IPS-20b (cell line): ENCODE measurements around the gene CACNA2D2.

Experiments
- H3K27ac ChIP-seq: one replicate; pipeline ENCODE4 v1.5.1; 2013; ENCODE audit warnings: low read length
- H3K27me3 ChIP-seq: 2 replicates; pipeline ENCODE4 v1.6.1; 2013; ENCODE audit warnings: mild to moderate bottlenecking, low read length, inconsistent platforms; ENCODE audit not compliant: insufficient read depth
- H3K36me3 ChIP-seq: 2 replicates; pipeline ENCODE4 v1.6.1; 2013; ENCODE audit warnings: low read depth, mild to moderate bottlenecking, inconsistent platforms, low read length, moderate library complexity; ENCODE audit not compliant: insufficient read depth
- H3K4me1 ChIP-seq: 2 replicates; pipeline ENCODE4 v1.6.1; 2013; ENCODE audit warnings: mild to moderate bottlenecking, control low read depth, inconsistent platforms, low read length, moderate library complexity; ENCODE audit not compliant: insufficient read depth
- H3K4me3 ChIP-seq: 2 replicates; pipeline ENCODE4 v1.5.1; 2013; ENCODE audit warnings: mild to moderate bottlenecking, low read length, inconsistent platforms
- H3K9ac ChIP-seq: 2 replicates; pipeline ENCODE4 v1.6.1; 2013; ENCODE audit warnings: low read depth, mild to moderate bottlenecking, inconsistent platforms, low read length, moderate library complexity
- H3K9me3 ChIP-seq: 2 replicates; pipeline ENCODE4 v1.6.1; 2013; ENCODE audit warnings: mild to moderate bottlenecking, low read depth, low read length, inconsistent platforms; ENCODE audit not compliant: insufficient read depth

CACNA2D2 gene

GRCh38 chr3:50433954-50434353 lies 69.5 kb downstream of the CACNA2D2 start:
- no peaks in the 10 kb centered on the region for H3K27me3 ChIP-seq
- H3K4me1 ChIP-seq, result no peaks in the 10 kb centered on the region
- H3K9ac ChIP-seq, result no peak overlapping the region
- H3K27ac ChIP-seq, result no peak overlapping the region
- no peaks in the 10 kb centered on the region for H3K9me3 ChIP-seq
- no peak overlapping the region for H3K4me3 ChIP-seq
- no peaks in the 10 kb centered on the region for H3K36me3 ChIP-seq

DNA sequence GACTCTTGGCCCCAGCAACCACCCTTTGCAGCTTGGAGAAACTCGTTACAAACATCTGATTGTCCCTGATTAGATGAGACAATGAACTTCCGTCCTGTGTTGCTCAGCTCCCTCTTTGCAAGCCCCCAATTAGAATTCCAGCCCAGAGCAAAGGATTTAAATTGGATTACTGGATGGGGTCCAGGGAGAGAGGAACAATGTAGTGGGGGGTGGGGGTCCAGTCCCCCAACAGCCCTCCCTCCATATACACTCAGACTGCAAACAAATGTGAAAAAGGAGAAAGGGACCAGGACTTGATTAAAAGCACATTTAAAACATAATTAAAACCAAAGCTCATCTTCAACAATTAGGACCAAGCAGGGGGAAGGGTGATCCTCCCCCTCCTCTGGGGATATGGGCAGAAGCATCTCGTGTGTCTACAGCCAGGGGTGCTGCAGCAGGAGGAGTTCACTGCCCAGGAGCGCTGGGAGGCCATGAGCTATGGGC lies 72.4 kb downstream of the CACNA2D2 start:
- no peaks in the 10 kb centered on the region for H3K27me3 ChIP-seq

GRCh38 chr3:50430191-50430590 lies 73.2 kb downstream of the CACNA2D2 start:
- H3K4me3 ChIP-seq, result no peak overlapping the region
- H3K27ac ChIP-seq, result no peak overlapping the region
- no peak overlapping the region for H3K9ac ChIP-seq
- no peaks in the 10 kb centered on the region for H3K27me3 ChIP-seq
- H3K36me3 ChIP-seq, result no peaks in the 10 kb centered on the region
- no peaks in the 10 kb centered on the region for H3K4me1 ChIP-seq
- no peaks in the 10 kb centered on the region for H3K9me3 ChIP-seq

More for the DNA sequence above, 72.4 kb downstream of the CACNA2D2 start:
- Histone ChIP-seq H3K9me3 (no peaks in the 10 kb centered on the region), H3K4me1 (no peaks in the 10 kb centered on the region), H3K27ac (no peak overlapping the region), H3K36me3 (no peaks in the 10 kb centered on the region), H3K9ac (no peak overlapping the region), H3K4me3 (no peak overlapping the region)

GRCh38 chr3:50428007-50428633 lies 75.3 kb downstream of the CACNA2D2 start:
- no peaks in the 10 kb centered on the region for H3K27me3 ChIP-seq
- no peaks in the 10 kb centered on the region for H3K9me3 ChIP-seq
- H3K36me3 ChIP-seq, result no peaks in the 10 kb centered on the region
- no peaks in the 10 kb centered on the region for H3K4me1 ChIP-seq
- H3K4me3 ChIP-seq, result no peak overlapping the region
- H3K9ac ChIP-seq, result no peak overlapping the region
- H3K27ac ChIP-seq, result no peak overlapping the region

DNA sequence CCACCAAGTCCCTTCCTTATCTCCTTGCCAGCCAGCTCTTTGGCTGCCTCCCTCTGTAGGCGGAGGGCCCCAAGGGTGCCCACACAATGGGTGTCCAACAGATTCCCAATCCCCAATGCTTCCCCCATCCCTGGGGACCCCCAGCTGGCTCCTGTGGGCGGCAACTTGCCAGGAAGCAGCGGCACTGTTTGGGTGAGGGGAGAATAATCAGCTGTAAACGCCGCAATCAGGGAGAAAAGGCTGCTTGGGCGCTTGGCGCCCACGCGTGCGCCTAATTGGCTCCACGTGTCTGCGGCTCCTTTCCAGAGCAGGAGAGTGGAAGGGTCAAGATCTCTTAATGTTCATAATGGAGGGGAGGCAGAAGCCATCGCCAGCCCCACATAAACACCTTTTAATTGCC lies 76.2 kb downstream of the CACNA2D2 start:
- no peak overlapping the region for H3K27ac ChIP-seq
- no peak overlapping the region for H3K9ac ChIP-seq
- no peak overlapping the region for H3K4me3 ChIP-seq
- no peaks in the 10 kb centered on the region for H3K36me3 ChIP-seq
- H3K4me1 ChIP-seq, result no peaks in the 10 kb centered on the region
- H3K9me3 ChIP-seq, result no peaks in the 10 kb centered on the region
- H3K27me3 ChIP-seq, result no peaks in the 10 kb centered on the region

GRCh38 chr3:50425911-50426310 lies 77.5 kb downstream of the CACNA2D2 start:
- no peak overlapping the region for H3K27ac ChIP-seq
- no peak overlapping the region for H3K9ac ChIP-seq

DNA sequence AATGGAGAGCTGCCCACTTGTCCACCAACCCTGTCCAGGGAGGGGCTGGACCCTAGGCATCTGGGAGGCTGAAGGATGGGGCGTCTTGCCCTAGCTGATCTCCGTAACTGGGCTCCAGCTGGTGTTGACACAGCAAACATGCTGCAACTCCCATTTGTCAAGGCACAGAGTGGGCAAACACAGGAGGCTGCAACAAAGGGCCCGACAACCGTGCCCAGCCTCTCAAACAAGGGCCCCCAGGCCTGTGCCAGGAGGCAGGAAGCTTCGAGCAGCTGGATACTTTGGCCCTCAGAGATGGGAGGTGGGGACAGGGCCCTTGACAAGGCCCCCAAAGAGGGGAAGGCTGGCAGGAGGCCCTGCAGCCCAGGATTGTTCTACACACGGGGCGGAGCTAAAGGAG lies 79.9 kb downstream of the CACNA2D2 start:
- no peaks in the 10 kb centered on the region for H3K27me3 ChIP-seq
- no peaks in the 10 kb centered on the region for H3K36me3 ChIP-seq
- H3K4me1 ChIP-seq, result peaks cover 5% of the 10 kb centered on the region; the same call in 1 of the 2 replicates
- H3K9ac ChIP-seq, result no peak overlapping the region
- no peak overlapping the region for H3K27ac ChIP-seq
- no peak overlapping the region for H3K4me3 ChIP-seq
- no peaks in the 10 kb centered on the region for H3K9me3 ChIP-seq

More at GRCh38 chr3:50425911-50426310, 77.5 kb downstream of the CACNA2D2 start:
- Histone ChIP-seq H3K4me3 (no peak overlapping the region), H3K9me3 (no peaks in the 10 kb centered on the region), H3K4me1 (no peaks in the 10 kb centered on the region), H3K27me3 (no peaks in the 10 kb centered on the region), H3K36me3 (no peaks in the 10 kb centered on the region)

GRCh38 chr3:50422153-50422552 lies 81.3 kb downstream of the CACNA2D2 start:
- Histone ChIP-seq H3K27me3 (no peaks in the 10 kb centered on the region), H3K27ac (no peak overlapping the region), H3K9me3 (no peaks in the 10 kb centered on the region), H3K9ac (no peak overlapping the region), H3K36me3 (no peaks in the 10 kb centered on the region), H3K4me1 (peaks cover 5% of the 10 kb centered on the region; the same call in 1 of the 2 replicates), H3K4me3 (no peak overlapping the region)

DNA sequence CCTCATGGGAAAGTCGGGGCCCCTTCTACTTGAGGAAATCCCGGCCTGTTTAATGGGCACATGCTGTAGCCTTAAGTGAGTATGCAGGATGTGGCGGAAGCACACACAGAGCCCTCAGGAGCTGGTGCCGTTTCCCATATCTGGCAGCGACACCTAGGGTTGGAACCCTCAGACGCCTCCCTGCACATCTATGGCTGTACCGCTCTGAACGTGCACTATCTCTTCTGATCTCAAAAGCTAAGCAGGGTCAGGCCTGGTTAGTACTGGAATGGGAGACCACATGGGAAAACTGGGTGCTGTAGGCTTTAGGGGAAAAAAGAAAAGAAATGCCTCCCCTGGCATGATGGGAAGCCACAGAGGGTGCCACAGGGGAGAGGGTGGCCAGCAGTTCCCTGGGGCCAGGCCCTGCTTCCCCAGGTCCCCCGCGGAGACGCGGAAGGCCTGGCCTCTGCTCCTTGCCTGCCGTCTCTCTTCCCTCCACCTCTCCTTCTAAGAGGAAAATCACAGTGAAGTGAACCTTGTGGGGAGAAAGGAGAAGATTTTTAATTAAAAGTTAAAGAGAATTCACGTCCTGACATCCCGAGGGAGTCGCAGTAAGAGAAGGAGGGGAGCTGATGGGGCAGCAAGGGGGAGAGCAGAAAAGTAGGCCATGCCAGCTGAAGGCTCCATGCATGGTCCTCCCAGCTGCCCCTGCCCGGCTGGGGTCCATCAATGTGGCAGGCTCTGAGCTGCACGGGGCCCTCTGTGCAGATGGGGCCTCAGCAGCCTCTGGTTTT lies 83.7 kb downstream of the CACNA2D2 start:
- H3K27me3 ChIP-seq, result no peaks in the 10 kb centered on the region
- no peaks in the 10 kb centered on the region for H3K36me3 ChIP-seq
- no peak overlapping the region for H3K4me3 ChIP-seq
- H3K27ac ChIP-seq, result no peak overlapping the region
- no peak overlapping the region for H3K9ac ChIP-seq
- no peaks in the 10 kb centered on the region for H3K9me3 ChIP-seq
- H3K4me1 ChIP-seq, result peaks cover 5% of the 10 kb centered on the region; the same call in 1 of the 2 replicates

DNA sequence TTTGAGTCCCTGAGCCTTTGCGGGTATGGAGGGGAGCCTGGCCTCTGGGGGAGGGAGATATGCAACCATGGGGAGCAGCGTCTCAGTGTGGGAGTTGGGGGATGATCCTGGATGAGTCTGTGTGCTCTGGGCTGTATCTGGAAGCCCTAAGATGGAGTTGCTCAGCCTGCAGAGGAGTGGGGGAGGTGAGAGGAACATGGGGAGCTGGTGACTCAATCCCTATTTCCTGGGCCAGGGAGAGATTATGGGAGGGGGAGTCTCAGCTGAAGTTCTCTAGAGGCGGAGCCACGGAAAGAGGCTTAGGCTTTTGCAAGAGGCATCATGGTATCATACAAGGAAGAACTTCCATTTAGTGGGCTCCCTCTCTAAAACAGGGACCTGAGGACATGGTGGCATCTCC lies 84.6 kb downstream of the CACNA2D2 start:
- Histone ChIP-seq H3K4me3 (no peak overlapping the region), H3K9me3 (no peaks in the 10 kb centered on the region), H3K36me3 (no peaks in the 10 kb centered on the region), H3K27ac (no peak overlapping the region), H3K9ac (no peak overlapping the region), H3K27me3 (no peaks in the 10 kb centered on the region), H3K4me1 (peaks cover 5% of the 10 kb centered on the region; the same call in 1 of the 2 replicates)

- Histone ChIP-seq H3K27ac (no peak overlapping the region), H3K27me3 (no peaks in the 10 kb centered on the region), H3K4me3 (no peak overlapping the region), H3K4me1 (peaks cover 5% of the 10 kb centered on the region; the same call in 1 of the 2 replicates), H3K9ac (no peak overlapping the region), H3K36me3 (no peaks in the 10 kb centered on the region), H3K9me3 (no peaks in the 10 kb centered on the region)
These were observed 85.8 kb downstream of the CACNA2D2 start for GRCh38 chr3:50417637-50418033.
